Activated naive CD8-positive, alpha-beta T cell (primary cell): ENCODE results near the gene ZMAT3.

Experiments used
- H3K27ac Mint-ChIP-seq: one replicate; pipeline ENCODE4 v1.8.0; 2021; ENCODE audit warnings: mixed read lengths
- H3K27me3 Mint-ChIP-seq: one replicate; pipeline ENCODE4 v1.8.0; 2021; ENCODE audit warnings: mixed read lengths
- H3K36me3 Mint-ChIP-seq: one replicate; pipeline ENCODE4 v1.8.0; 2021; ENCODE audit warnings: mixed read lengths
- H3K4me1 Mint-ChIP-seq: one replicate; pipeline ENCODE4 v1.8.0; 2021; ENCODE audit warnings: low read depth, mixed read lengths
- H3K4me3 Mint-ChIP-seq: one replicate; pipeline ENCODE4 v1.8.0; 2021; ENCODE audit warnings: mild to moderate bottlenecking, mixed read lengths
- H3K9me3 Mint-ChIP-seq: one replicate; pipeline ENCODE4 v1.8.0; 2021; ENCODE audit warnings: low read depth, mixed read lengths

ZMAT3 gene

GRCh38 chr3:178969004-178969700 lies 102.5 kb downstream of the ZMAT3 start:
- Mint-ChIP-seq H3K36me3 (peaks cover 15% of the 10 kb centered on the region), H3K4me3 (no peak overlapping the region), H3K27ac (no peak overlapping the region), H3K9me3 (peaks cover 7% of the 10 kb centered on the region), H3K27me3 (no peaks in the 10 kb centered on the region), H3K4me1 (peaks cover 16% of the 10 kb centered on the region)
